Measurements from ENCODE around the gene ZNRF2.

ZNRF2 gene

GRCh38 chr7:30278849-30279652 is 5.3 kb upstream of the ZNRF2 start:
- H3K9me3 ChIP-seq (ENCODE audit: severe bottlenecking) = no peaks in the 10 kb centered on the region
- TF ChIP-seq CTCF (IDR thresholded peaks at IDR 0.05; ENCODE audit: low read depth, low read length) = no peak
- no peak for DNase-seq
- no peak overlapping the region for H3K27ac ChIP-seq
- no peak overlapping the region for H3K4me3 ChIP-seq (ENCODE audit: low read depth, low read length)
- H3K27me3 ChIP-seq (ENCODE audit: insufficient read depth, low read depth, severe bottlenecking) = no peaks in the 10 kb centered on the region
- no peaks in the 10 kb centered on the region for H3K36me3 ChIP-seq

DNA sequence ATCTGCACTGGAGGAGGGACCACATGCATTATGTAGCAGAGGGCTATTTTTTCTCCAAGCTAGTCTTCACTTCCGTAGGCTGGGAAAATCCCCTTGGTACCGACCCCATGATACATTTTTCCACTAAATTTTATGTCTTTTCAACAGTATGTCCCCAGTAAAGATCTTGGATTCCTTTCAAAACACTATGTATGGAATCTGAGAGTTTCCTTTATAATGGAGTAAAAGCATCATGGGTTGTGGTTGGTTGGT is 4.8 kb upstream of the ZNRF2 start:
- Histone ChIP-seq H3K36me3 (no peaks in the 10 kb centered on the region), H3K9me3 (ENCODE audit: severe bottlenecking) (no peaks in the 10 kb centered on the region), H3K27ac (no peak overlapping the region), H3K4me3 (ENCODE audit: low read depth, low read length) (no peak overlapping the region), H3K27me3 (ENCODE audit: insufficient read depth, low read depth, severe bottlenecking) (no peaks in the 10 kb centered on the region)
- no peak for DNase-seq
- TF ChIP-seq CTCF (IDR thresholded peaks at IDR 0.05; ENCODE audit: low read depth, low read length) = no peak

DNA sequence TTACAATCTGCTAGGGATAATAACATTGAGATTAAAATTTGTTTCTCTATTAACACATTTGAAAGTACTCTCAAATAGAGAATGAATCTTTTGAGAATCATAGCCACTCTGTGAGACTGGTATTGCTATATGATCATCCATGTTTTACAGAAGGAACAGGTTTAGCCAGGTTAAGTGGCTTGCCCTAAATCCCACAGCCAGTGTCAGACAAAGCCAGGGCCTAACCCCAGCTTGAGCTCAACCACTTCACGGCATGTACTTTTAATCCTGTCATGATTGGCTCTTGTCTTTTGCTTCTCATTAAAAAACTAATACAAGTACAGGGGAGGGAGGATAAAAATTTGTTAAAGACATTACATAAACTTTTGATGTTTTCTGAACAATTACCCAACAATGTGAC is 3.8 kb upstream of the ZNRF2 start:
- Histone ChIP-seq H3K4me3 (ENCODE audit: low read depth, low read length) (no peak overlapping the region), H3K27me3 (ENCODE audit: insufficient read depth, low read depth, severe bottlenecking) (no peaks in the 10 kb centered on the region), H3K9me3 (ENCODE audit: severe bottlenecking) (no peaks in the 10 kb centered on the region), H3K36me3 (no peaks in the 10 kb centered on the region), H3K27ac (no peak overlapping the region; the same call in 1 of the 2 replicates)
- DNase-seq = peak; percentile 70
- no peak for TF ChIP-seq CTCF (IDR thresholded peaks at IDR 0.05; ENCODE audit: low read depth, low read length)

DNA sequence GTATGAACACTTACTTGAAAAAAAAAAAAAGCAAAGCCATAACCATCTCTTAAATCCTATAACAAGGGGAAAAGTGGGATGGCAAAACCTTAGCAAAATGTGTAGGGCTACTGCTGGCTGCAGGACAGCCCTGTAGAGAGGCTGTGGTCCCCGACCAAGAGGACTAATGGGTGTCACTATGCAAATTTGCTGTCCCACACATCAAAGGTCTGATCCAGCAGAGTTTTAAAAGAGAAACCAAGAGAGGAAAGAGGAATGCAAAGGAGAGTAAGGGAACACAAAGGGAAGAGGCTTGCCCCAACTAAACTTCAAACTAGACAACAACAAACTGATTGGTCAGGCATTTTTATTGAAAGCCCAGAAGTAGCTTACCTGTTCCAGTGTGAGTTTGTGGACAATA is 3.1 kb upstream of the ZNRF2 start:
- Histone ChIP-seq H3K36me3 (no peaks in the 10 kb centered on the region), H3K9me3 (ENCODE audit: severe bottlenecking) (no peaks in the 10 kb centered on the region), H3K4me3 (ENCODE audit: low read depth, low read length) (no peak overlapping the region), H3K27ac (no peak overlapping the region), H3K27me3 (ENCODE audit: insufficient read depth, low read depth, severe bottlenecking) (no peaks in the 10 kb centered on the region)
- no peak for TF ChIP-seq CTCF (IDR thresholded peaks at IDR 0.05; ENCODE audit: low read depth, low read length)
- DNase-seq = no peak

DNA sequence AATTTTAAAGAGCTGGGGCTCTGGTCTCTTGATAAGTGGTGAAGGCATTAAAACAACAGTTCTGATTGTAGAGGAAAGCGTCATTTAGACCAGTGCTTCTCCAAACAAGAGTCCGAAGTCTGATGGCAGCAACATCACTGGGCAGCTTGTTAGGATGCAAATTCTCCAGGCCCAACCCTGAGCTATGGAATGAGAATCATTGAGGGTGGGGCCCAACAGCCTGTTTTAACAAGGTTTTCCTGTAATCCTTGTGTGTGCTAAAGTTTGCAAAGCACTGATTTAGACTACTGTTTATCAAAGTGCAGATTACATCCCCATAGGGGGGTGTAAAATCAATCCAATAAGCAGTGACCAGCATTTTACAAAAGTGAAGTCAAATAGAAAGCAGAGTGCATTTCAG is 2.6 kb upstream of the ZNRF2 start:
- TF ChIP-seq CTCF (IDR thresholded peaks at IDR 0.05; ENCODE audit: low read depth, low read length) = no peak
- Histone ChIP-seq H3K4me3 (ENCODE audit: low read depth, low read length) (no peak overlapping the region), H3K36me3 (no peaks in the 10 kb centered on the region), H3K27ac (no peak overlapping the region), H3K27me3 (ENCODE audit: insufficient read depth, low read depth, severe bottlenecking) (no peaks in the 10 kb centered on the region), H3K9me3 (ENCODE audit: severe bottlenecking) (no peaks in the 10 kb centered on the region)
- DNase-seq = no peak

- TF ChIP-seq CTCF (IDR thresholded peaks at IDR 0.05; ENCODE audit: low read depth, low read length) = no peak
- Histone ChIP-seq H3K27ac (no peak overlapping the region), H3K9me3 (ENCODE audit: severe bottlenecking) (no peaks in the 10 kb centered on the region), H3K36me3 (no peaks in the 10 kb centered on the region), H3K4me3 (ENCODE audit: low read depth, low read length) (no peak overlapping the region), H3K27me3 (ENCODE audit: insufficient read depth, low read depth, severe bottlenecking) (no peaks in the 10 kb centered on the region)
- no peak for DNase-seq
Measured at GRCh38 chr7:30282735-30283134, 1.7 kb upstream of the ZNRF2 start.

All from WERI-Rb-1 (cell line).